HG02885 (cell line): ENCODE data around the gene CPSF3.
"Not testable (repeated sequence)": the region's sequence is repeated elsewhere in the genome, so short reads cannot be mapped to it uniquely, and the experiment has no call there.

ENCODE experiments used
- ATAC-seq: cut with Tn5 transposase; IDR thresholded peaks from one replicate; pipeline ENCODE4 v1.9.1; 2021; ENCODE audit warnings: mild to moderate bottlenecking; ENCODE audit not compliant: unreplicated experiment, poor library complexity

The CPSF3 gene

GRCh38 chr2:9392898-9393765 lies 30.3 kb upstream of the CPSF3 start:
- ATAC-seq, result no peak

GRCh38 chr2:9394816-9395215 lies 28.6 kb upstream of the CPSF3 start:
- no peak for ATAC-seq

DNA sequence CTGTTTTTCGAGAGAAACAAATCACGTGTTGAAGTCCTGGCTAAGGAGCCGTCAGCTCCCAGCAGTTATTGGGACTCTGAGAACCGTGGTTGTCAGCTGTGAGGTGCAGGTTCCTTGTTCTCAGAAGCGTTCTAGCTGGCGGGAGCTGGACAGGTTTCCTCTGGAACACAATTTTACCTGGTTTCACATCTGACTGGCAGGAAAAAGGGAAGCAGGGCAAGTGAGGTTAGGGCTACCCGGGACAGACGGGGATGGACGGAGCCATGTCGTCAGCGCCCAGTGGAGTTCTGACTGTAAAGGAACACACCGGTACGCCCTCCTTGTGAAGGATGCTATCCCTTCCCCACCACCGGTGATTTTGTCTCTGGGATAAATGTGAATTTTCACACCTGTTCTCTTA lies 26.3 kb upstream of the CPSF3 start:
- ATAC-seq, result no peak

GRCh38 chr2:9398251-9398650 lies 25.2 kb upstream of the CPSF3 start:
- not testable (repeated sequence) for ATAC-seq

- ATAC-seq, result no peak
Measured at GRCh38 chr2:9398881-9399780, 24.3 kb upstream of the CPSF3 start.

DNA sequence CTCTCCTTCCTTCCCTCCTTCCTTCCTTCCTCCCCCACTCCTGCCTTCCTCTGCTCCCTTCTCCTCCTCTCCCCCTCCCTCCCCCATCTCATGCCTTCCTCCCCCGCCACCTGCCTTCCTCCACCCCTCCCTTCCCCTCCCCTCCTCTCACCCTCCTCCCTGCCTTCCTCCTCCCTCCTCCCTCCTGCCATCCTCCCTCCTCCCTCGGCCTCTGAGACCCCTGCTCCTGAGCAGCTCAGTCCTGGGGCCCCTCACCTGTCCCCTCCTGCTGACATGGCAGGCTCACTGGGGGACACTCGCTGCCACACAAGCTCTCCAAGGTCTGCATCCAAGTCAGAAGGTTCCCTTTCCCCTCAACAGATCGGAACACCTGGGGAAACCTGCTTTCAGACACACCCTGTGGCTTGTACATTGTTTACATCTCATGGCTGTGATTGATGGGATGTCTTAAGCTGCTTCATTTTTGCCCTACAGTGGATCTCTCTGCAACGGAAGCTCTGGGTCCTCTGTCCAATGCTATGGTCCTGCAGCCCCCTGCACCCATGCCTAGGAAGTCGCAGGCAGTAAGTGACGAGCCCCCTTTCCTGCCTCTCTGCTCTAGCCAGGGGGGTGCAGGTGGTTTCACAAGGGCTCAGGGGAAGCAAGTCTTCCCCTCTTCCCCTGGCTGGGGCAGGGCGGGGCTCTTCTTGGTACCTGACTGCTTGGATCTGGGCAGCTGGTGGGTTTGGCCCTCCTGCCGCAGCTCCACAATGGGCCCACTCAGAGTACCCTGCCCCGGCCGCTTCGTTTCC lies 23.0 kb upstream of the CPSF3 start:
- no peak for ATAC-seq

DNA sequence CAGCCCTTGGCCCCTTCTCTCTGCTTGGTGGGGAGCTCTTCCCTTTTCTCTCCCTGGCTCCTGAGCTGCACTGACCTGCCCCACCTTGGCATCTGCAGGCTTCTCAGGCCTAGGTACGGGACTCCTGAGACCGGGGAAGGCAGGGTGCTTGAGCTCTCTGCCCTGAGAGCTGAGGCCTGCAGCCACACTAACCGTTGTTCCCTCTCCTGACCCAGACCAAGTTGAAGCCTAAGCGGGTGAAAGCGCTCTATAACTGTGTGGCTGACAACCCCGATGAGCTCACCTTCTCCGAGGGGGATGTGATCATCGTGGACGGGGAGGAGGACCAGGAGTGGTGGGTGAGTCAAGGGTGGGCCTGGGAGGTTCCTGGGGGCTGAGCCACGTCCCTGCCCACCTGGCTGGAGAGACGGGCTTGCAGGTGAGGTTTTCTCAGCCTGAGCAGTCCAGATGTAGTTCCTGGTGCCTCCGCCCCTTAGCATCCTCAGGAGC lies 22.4 kb upstream of the CPSF3 start:
- ATAC-seq, result no peak

DNA sequence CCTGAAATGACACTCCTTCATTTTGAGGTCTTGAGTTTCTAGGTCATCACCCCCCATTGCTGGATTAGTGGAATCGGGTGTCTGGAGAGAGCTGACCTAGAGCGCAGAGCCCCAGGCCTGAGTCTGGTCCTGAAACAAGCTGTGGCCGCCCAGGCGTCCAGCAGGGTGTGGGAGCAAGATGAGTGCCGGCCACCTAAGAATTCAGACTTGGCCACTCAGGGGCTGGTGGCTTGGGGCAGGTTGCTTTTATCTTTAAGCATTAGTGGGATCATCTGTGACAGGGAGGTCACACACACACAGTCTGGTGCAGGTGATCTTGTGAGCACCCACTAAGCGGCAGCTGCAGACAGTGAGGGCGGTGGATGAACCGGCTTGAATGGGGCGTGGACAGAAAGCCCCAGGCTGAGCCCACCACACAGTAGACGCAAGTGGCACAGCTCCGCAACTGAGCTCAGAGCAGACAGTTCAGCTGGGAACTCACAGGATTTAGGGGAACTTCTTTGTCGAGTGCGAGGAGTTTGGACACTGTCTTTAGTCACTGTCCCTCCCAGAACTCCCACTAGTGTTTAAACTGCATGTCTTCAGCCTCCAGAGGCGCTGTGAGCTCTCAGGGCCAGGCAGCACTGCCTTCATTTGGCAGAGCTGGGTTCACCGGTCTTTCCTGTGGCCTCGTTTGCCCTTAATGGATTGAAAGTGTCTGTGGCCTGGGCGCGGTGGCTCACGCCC lies 21.6 kb upstream of the CPSF3 start:
- no peak for ATAC-seq

GRCh38 chr2:9403924-9404323 lies 19.5 kb upstream of the CPSF3 start:
- no peak for ATAC-seq

DNA sequence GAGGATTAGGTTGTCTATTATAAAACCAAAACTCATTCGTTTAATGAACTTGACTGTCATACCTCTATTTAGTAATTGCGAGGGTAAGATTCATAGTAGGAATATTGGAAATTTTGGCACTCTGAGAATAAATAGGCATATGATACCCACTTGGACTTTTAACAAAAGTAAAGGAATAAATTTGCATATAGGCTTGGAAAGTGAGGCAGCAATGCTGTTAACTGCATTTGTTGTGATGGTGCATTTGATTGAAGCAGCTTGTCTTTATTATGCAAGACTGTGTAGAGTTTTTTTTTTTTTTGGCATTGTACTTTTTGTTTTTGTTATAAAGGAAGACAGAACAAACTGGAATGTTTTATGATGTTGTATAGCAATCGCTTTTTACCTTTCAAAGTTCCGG lies 19.0 kb upstream of the CPSF3 start:
- no peak for ATAC-seq

GRCh38 chr2:9405636-9406035 lies 17.8 kb upstream of the CPSF3 start:
- no peak for ATAC-seq

- no peak for ATAC-seq
Measured at GRCh38 chr2:9406529-9407362, 16.7 kb upstream of the CPSF3 start.

- ATAC-seq, result no peak
Measured at GRCh38 chr2:9407363-9407811, 16.1 kb upstream of the CPSF3 start.

- ATAC-seq, result no peak
Measured at GRCh38 chr2:9408641-9409151, 14.8 kb upstream of the CPSF3 start.

GRCh38 chr2:9410108-9410507 lies 13.3 kb upstream of the CPSF3 start:
- no peak for ATAC-seq

DNA sequence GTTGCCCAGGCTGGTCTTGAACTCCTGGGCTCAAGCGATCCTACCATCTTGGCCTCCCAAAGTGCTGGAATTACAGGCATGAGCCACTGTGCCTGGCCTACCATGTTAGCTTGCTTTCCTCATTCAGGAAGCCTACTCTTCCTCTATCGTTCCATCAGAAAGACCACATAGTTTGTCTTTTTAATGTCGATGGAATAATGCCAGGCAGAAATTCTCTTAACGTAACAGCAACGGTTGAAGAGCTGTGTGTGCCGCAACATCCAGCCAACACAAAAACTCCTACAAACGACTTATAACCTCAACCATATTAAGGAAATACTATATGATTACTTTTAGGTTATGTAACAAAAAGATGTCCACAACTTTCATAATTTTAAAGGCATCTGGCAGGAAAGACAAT lies 10.7 kb upstream of the CPSF3 start:
- no peak for ATAC-seq

DNA sequence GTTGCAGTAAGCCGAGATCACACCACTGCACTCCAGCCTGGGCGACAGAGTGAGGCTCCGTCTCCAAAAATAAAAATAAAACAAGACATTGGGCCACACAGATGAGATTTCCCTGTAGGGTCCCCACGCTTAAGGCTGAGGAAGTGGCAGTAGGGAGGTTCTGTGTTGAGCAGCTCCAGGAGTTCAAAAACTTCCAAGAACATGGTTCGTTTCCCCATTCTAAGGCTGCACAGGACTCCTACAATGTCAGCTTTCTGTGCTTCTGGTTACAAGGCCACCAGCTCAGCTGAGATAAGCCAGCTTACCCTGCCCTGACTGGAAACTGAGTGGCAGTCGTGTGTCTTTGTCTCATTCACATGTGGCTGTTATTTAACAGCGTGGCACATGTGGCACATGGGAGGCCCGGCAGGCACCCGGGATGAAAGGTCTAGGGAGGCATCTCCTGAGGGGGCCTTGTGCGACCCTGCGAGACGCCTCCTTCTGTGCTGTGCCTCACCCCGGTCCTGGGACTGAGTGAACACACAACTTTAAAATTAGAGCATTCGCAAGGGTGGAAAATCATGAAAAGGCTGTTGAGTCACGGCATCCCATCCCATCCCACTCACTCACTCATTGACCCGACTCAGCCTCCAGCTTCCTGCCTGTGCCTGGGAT lies 7.8 kb upstream of the CPSF3 start:
- no peak for ATAC-seq
